Prostate gland (tissue), 2 donors: ENCODE measurements around the gene CADPS. TPM values are rescaled to one million over a fixed set of nuclear protein-coding genes. Genes with fewer than 3 reads are reported as not detected.

Experiments
- DNase-seq: peaks from one replicate; pipeline ENCODE4 v3.0.0-alpha.2; 2019; ENCODE audit warnings: low spot score
- H3K27ac ChIP-seq, 2 donors: fragments of 200-600 bp; sonication (generic); 2 replicates each; pipeline ENCODE4 v1.5.1; 2017 to 2019
- H3K27me3 ChIP-seq: fragments of 200-600 bp; sonication (generic); replicated peaks from 2 replicates; pipeline ENCODE4 v1.5.1; 2019; ENCODE audit not compliant: insufficient read depth
- H3K36me3 ChIP-seq, 2 donors: fragments of 200-600 bp; sonication (generic); 1 replicate in 1 of 2; 2 replicates in 1 of 2; pipeline versions ENCODE4 v1.5.1 to v1.8.1; 2017 to 2019
- H3K4me1 ChIP-seq: fragments of 200-600 bp; sonication (generic); replicated peaks from 2 replicates; pipeline ENCODE4 v1.5.1; 2019
- H3K4me3 ChIP-seq, 2 donors: fragments of 200-600 bp; sonication (generic); 2 replicates each; pipeline ENCODE4 v1.5.1; 2017 to 2019
- H3K9me3 ChIP-seq: fragments of 200-600 bp; sonication (generic); 2 replicates; pipeline ENCODE4 v1.5.1; 2017
- POLR2A ChIP-seq: fragments of 450-650 bp; IDR thresholded peaks from one replicate; pipeline ENCODE4 v1.6.1; 2016; ENCODE audit warnings: antibody characterized with exemption, mild to moderate bottlenecking
- POLR2AphosphoS5 ChIP-seq: sonication (generic); formaldehyde crosslinking; IDR thresholded peaks from one replicate; pipeline ENCODE4 v1.6.1; 2017; ENCODE audit warnings: antibody characterized with exemption
- WGBS: methylation state at CpG from one replicate; pipeline ENCODE4 v1.1.5; 2018; 5-methylcytosine and 5-hydroxymethylcytosine counted together
- intact Hi-C: fragments of 100-400 bp; cut with DNase I; formaldehyde crosslinking; loops from one replicate; pipeline ENCODE4 v1.14.2; 2022
- total RNA-seq, 2 donors: library from RNA; depleted of rRNA; stranded (reverse); fragments of >200 nt; gene quantifications; one replicate each; pipeline ENCODE4 v1.1.0, GENCODE V29; 2016
- TF ChIP-seq, protein P1 (sequence below), 4 experiments: fragments of 200-600 bp in 2 of 4; fragments of 450-650 bp in 2 of 4; sonication (generic) in 2 of 4; IDR thresholded peaks; 1 replicate in 3 of 4; 2 replicates in 1 of 4; pipeline ENCODE4 v1.5.1; 2016 to 2019; ENCODE audit warnings: antibody characterized with exemption in 4 of 4, mild to moderate bottlenecking in 2 of 4, moderate library complexity in 2 of 4

CADPS gene
- total RNA-seq, 2 donors from 2014 or later = 4.0 to 7.7 TPM

DNA sequence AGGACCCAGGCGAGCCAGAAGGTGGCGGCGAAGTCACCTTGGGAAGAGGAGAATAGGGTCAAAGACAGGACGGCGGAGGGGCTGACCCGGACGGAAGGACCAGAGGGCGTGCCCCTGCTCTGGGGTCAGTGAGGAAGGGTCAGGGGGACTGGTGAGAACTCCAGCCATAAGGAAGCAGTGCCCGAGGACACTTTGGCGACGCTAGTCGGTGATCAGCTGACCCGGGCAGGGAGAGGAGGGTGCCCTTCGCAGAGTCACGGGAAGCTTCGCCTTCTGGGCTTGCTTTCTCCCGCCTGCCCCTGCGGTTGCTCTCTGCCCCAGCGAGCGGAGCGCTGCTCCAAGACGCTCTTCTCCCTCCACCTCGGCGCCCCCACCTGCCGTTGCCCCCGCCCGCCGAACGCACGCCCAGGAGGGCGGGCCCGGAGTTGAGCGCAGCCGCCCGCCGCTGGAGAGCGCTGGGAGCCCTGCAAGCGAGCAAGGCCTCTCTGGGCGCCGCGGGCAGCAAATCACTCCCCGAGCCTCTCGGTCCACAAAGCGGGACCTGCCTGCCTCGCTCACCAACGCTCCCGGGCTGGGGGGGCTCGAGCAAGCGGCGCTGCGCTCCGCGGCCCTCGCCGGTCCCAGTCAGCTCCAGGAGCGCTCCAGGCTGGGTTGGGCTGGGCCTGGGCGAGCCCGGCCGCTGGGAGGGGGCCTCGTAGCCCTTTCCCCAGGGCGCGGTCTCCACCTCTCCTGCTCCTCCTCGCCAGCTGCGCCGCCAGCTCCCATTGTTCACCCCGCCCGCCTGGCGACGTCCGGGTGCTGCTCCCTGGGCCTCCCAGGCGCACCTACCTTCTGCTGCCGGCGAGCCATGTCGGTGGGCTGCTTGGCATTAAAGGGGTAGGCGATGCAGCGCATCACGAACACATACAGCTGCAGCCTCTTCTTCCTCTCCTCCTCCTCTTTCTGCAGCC, 1.2 kb downstream of the CADPS start:
- WGBS = 2% methylated on average over 61 of the region's 77 CpGs
- Histone ChIP-seq H3K27me3 (peaks cover 3% of the 10 kb centered on the region), H3K4me1 (no peaks in the 10 kb centered on the region), H3K9me3 (no peaks in the 10 kb centered on the region), H3K36me3 (no peaks in the 10 kb centered on the region), H3K4me3 (peak overlapping the region; percentile 37 to 45), H3K27ac (peak overlapping the region in 1 of 2 donors; percentile 54)
- intact Hi-C loops = loop anchor here (10.0 kb wide), 1 partner anchor 209 kb away; no protein-coding TSS in a partner anchor
- TF ChIP-seq POLR2AphosphoS5 (no peak), POLR2A (no peak)
- TF ChIP-seq, protein P1, sequence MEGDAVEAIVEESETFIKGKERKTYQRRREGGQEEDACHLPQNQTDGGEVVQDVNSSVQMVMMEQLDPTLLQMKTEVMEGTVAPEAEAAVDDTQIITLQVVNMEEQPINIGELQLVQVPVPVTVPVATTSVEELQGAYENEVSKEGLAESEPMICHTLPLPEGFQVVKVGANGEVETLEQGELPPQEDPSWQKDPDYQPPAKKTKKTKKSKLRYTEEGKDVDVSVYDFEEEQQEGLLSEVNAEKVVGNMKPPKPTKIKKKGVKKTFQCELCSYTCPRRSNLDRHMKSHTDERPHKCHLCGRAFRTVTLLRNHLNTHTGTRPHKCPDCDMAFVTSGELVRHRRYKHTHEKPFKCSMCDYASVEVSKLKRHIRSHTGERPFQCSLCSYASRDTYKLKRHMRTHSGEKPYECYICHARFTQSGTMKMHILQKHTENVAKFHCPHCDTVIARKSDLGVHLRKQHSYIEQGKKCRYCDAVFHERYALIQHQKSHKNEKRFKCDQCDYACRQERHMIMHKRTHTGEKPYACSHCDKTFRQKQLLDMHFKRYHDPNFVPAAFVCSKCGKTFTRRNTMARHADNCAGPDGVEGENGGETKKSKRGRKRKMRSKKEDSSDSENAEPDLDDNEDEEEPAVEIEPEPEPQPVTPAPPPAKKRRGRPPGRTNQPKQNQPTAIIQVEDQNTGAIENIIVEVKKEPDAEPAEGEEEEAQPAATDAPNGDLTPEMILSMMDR (IDR thresholded peaks at IDR 0.05) = peak in 1 of 4 experiments; percentile 1
- peak; percentile 24 for DNase-seq

DNA sequence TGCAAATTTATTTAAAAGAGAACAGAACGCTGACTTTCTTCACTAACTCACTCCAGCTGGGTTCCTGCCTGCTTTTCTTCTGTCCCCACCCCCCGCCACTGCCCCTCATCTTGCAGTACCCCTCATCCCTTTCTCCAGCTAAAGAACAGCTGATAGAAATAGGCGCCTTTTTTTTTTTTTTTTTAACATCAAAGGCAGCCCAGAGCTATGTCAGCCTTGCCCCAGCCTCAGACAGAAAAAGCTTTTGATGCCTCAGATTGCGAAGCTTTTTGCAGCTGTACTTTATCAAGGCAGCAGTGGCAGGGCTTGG, 1.8 kb downstream of the CADPS start:
- TF ChIP-seq POLR2AphosphoS5 (no peak), POLR2A (no peak)
- TF ChIP-seq, protein P1 (IDR thresholded peaks at IDR 0.05) = no peak
- H3K27ac ChIP-seq = no peak overlapping the region
- no peak for DNase-seq
- intact Hi-C loops = loop anchor here (10.0 kb wide), 1 partner anchor 209 kb away; no protein-coding TSS in a partner anchor
- 11% methylated on average over 4 of the region's 4 CpGs for WGBS
- no peaks in the 10 kb centered on the region for H3K36me3 ChIP-seq
- no peaks in the 10 kb centered on the region for H3K9me3 ChIP-seq
- H3K4me1 ChIP-seq = no peaks in the 10 kb centered on the region
- H3K27me3 ChIP-seq = peaks cover 3% of the 10 kb centered on the region
- H3K4me3 ChIP-seq = peak overlapping the region; percentile 37 to 45

DNA sequence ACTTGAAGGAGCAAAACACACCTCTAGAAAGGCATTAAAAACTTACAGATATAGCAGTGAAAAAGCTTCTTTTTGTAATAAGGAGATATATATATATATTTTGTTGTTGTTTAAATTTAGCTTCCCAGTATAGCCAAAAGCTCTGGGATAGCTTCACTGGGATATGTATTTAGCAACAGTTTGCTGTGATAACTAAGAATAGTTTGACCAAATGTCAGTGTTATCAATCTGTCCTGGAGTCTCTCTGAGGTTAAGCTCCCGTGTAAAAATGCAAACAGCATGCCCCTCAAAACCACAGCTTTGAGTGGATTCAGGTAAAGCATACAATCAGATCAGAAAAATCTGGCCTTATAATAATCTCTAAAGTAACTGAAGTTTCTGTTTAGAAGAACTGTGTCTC, 2.9 kb downstream of the CADPS start:
- WGBS = 62% methylated on average over 1 of the region's 1 CpG
- intact Hi-C loops = loop anchor here (10.0 kb wide), 1 partner anchor 208 kb away; no protein-coding TSS in a partner anchor
- no peaks in the 10 kb centered on the region for H3K36me3 ChIP-seq

DNA sequence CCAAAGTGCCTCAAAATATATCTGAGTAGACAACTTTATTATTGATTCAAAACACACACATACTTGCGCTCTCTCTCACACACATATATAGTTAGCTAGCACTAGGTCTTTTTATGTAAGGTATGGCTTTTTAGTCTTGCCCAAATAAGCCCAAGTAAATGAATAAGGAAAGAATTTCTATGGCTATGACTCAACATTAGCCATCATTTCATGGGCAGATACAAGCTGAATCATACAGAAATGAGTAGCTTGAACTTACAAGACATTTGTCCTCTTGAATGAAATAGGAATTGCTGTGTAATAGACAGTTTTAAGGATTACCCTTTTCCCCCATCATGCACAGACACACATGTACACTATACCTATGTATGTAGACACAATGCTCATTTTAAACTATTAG, 4.9 kb downstream of the CADPS start:
- TF ChIP-seq POLR2A (no peak), POLR2AphosphoS5 (no peak)
- TF ChIP-seq, protein P1 (IDR thresholded peaks at IDR 0.05) = no peak
- Histone ChIP-seq H3K27ac (no peak overlapping the region), H3K27me3 (peaks cover 3% of the 10 kb centered on the region), H3K4me3 (no peak overlapping the region), H3K9me3 (no peaks in the 10 kb centered on the region), H3K4me1 (no peaks in the 10 kb centered on the region), H3K36me3 (no peaks in the 10 kb centered on the region)
- 94% methylated on average over 1 of the region's 1 CpG for WGBS
- intact Hi-C loops = loop anchor here (10.0 kb wide), 1 partner anchor 206 kb away; no protein-coding TSS in a partner anchor
- DNase-seq = no peak

More for the DNA sequence above, 2.9 kb downstream of the CADPS start:
- no peak overlapping the region for H3K27ac ChIP-seq
- H3K27me3 ChIP-seq = peaks cover 3% of the 10 kb centered on the region
- H3K4me3 ChIP-seq = no peak overlapping the region
- DNase-seq = no peak
- H3K9me3 ChIP-seq = no peaks in the 10 kb centered on the region
- TF ChIP-seq POLR2AphosphoS5 (no peak), POLR2A (no peak)
- TF ChIP-seq, protein P1 (IDR thresholded peaks at IDR 0.05) = no peak
- no peaks in the 10 kb centered on the region for H3K4me1 ChIP-seq
